Osteoblast (primary cell): Measurements from ENCODE around the gene KLK10. TPM values are rescaled to one million over a fixed set of nuclear protein-coding genes. Genes with fewer than 3 reads are reported as not detected.
A peak's percentile ranks its signal among the peaks of the same experiment; 100 is the strongest.

Experiments
- DNase-seq: peaks from one replicate; pipeline ENCODE4 v3.0.0; 2011; ENCODE audit warnings: low spot score, mixed read lengths; ENCODE audit not compliant: insufficient read length; ENCODE audit errors: missing footprints
- H2AFZ ChIP-seq: 2 replicates; pipeline ENCODE4 v1.6.0; 2011; ENCODE audit warnings: mild to moderate bottlenecking, low read length
- H3K27ac ChIP-seq: 2 replicates; pipeline ENCODE4 v1.5.1; 2011; ENCODE audit warnings: mild to moderate bottlenecking, low read depth, low read length, moderate library complexity
- H3K27me3 ChIP-seq: 2 replicates; pipeline ENCODE4 v1.6.0; 2012; ENCODE audit warnings: mild to moderate bottlenecking, control low read depth, inconsistent platforms, low read length, moderate library complexity; ENCODE audit not compliant: insufficient read depth
- H3K36me3 ChIP-seq: 2 replicates; pipeline ENCODE4 v1.5.1; 2011; ENCODE audit warnings: mild to moderate bottlenecking, low read length, control low read depth, moderate library complexity; ENCODE audit not compliant: insufficient read depth
- H3K4me1 ChIP-seq: 2 replicates; pipeline ENCODE4 v1.5.1; 2011; ENCODE audit warnings: mild to moderate bottlenecking, low read length, control low read depth, moderate library complexity; ENCODE audit not compliant: insufficient read depth
- H3K4me2 ChIP-seq: 2 replicates; pipeline ENCODE4 v1.6.0; 2011; ENCODE audit warnings: mild to moderate bottlenecking, low read length; ENCODE audit not compliant: insufficient read depth
- H3K4me3 ChIP-seq: fragments of 200-600 bp; sonication (generic); 3 replicates; pipeline ENCODE4 v1.5.1; 2012; ENCODE audit warnings: mild to moderate bottlenecking, low read length, inconsistent platforms; ENCODE audit not compliant: insufficient read depth
- H3K79me2 ChIP-seq: 2 replicates; pipeline ENCODE4 v1.6.0; 2012; ENCODE audit warnings: mild to moderate bottlenecking, low read length, control low read depth, inconsistent platforms; ENCODE audit not compliant: insufficient read depth
- H3K9me3 ChIP-seq: 2 replicates; pipeline ENCODE4 v1.5.1; 2011; ENCODE audit warnings: low read depth, low read length, control low read depth
- H4K20me1 ChIP-seq: 2 replicates; pipeline ENCODE4 v1.6.0; 2012; ENCODE audit warnings: mild to moderate bottlenecking, low read length, control low read depth; ENCODE audit not compliant: insufficient read depth
- total RNA-seq: library from RNA; depleted of rRNA; stranded (reverse); fragments of >200 nt; gene quantifications from 2 replicates; pipeline ENCODE4 v1.2.3, GENCODE V29; 2012
- TF ChIP-seq, protein P1 (sequence below): IDR thresholded peaks from 2 replicates; pipeline ENCODE4 v1.5.1; 2011; ENCODE audit warnings: mild to moderate bottlenecking, low read depth, low read length, moderate library complexity; ENCODE audit errors: extremely low read depth

Gene KLK10
- total RNA-seq, 1 donor: not detected

DNA sequence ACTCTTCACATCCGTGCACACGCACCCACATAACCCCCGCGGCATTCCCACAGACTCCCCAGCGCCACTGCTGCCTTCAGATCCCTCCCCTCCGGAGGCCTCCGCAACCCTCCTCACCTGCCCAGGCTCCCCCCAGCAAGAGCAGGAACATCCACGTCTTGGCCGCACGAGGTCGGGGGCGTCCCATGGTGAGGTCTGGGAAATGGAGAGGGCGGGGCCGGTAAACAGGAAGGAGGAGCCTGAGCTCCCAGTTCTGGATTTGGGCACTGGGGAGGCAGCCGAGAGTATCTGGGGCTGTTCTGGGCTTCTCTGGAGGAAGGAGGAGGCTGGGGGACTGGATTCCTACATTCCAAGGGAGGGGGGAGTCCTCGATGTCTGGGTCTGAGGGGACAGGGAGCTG lies 18.5 kb downstream of the KLK10 start:
- TF ChIP-seq, protein P1, sequence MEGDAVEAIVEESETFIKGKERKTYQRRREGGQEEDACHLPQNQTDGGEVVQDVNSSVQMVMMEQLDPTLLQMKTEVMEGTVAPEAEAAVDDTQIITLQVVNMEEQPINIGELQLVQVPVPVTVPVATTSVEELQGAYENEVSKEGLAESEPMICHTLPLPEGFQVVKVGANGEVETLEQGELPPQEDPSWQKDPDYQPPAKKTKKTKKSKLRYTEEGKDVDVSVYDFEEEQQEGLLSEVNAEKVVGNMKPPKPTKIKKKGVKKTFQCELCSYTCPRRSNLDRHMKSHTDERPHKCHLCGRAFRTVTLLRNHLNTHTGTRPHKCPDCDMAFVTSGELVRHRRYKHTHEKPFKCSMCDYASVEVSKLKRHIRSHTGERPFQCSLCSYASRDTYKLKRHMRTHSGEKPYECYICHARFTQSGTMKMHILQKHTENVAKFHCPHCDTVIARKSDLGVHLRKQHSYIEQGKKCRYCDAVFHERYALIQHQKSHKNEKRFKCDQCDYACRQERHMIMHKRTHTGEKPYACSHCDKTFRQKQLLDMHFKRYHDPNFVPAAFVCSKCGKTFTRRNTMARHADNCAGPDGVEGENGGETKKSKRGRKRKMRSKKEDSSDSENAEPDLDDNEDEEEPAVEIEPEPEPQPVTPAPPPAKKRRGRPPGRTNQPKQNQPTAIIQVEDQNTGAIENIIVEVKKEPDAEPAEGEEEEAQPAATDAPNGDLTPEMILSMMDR: no peak

DNA sequence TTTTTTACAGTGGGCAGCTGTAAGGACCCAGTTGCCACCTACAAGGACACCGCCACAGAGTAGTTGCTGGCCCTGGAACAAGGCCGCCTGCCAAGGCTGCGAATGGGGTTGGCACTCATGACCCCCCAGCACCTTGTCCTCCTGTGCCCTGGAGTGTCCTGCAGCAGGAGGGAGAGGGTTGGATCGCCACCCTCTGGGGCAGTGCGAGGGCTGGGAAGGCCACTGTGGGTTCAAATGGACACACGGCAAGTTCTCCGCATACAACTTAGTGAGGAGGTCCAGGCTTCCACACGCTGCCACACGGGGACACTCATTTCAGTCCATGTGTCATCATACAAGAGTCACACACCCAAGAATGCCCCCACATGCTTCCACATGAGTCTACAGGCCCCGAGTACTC lies 19.1 kb downstream of the KLK10 start:
- Histone ChIP-seq H3K36me3 (no peaks in the 10 kb centered on the region), H3K4me3 (no peak overlapping the region), H3K4me1 (no peaks in the 10 kb centered on the region), H2AFZ (no peak overlapping the region), H3K27me3 (no peaks in the 10 kb centered on the region), H3K27ac (no peak overlapping the region), H3K79me2 (no peaks in the 10 kb centered on the region), H4K20me1 (no peaks in the 10 kb centered on the region), H3K9me3 (no peaks in the 10 kb centered on the region), H3K4me2 (no peak overlapping the region)
- TF ChIP-seq, protein P1: no peak
- no peak for DNase-seq

More for the DNA sequence above, 18.5 kb downstream of the KLK10 start:
- Histone ChIP-seq H3K36me3 (no peaks in the 10 kb centered on the region), H3K4me2 (no peak overlapping the region), H2AFZ (no peak overlapping the region), H3K79me2 (no peaks in the 10 kb centered on the region), H3K4me1 (no peaks in the 10 kb centered on the region), H3K4me3 (no peak overlapping the region), H3K27me3 (no peaks in the 10 kb centered on the region), H3K27ac (no peak overlapping the region), H4K20me1 (no peaks in the 10 kb centered on the region), H3K9me3 (no peaks in the 10 kb centered on the region)
- DNase-seq: no peak

DNA sequence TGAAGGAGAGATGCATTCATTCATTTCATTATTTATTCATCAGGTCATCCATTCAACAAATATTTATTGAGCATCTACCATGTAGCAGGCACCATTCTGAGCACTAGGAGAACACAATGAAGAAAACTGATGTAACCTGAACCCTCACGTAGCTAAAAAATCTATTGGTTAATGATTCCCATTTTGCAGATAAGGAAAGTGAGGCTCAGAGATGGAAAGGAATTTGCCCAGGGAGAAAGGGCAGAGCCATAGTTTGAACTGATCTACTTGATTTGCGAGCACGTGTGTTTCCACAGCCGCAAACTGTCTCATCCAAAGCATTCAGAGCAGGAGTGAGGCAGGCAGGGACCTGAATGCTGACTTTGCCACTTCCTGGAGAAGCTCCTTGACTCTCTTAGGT lies 20.8 kb downstream of the KLK10 start:
- H3K79me2 ChIP-seq: no peaks in the 10 kb centered on the region
- no peaks in the 10 kb centered on the region for H4K20me1 ChIP-seq
- no peaks in the 10 kb centered on the region for H3K9me3 ChIP-seq
- no peak for DNase-seq
- no peaks in the 10 kb centered on the region for H3K4me1 ChIP-seq
- no peak overlapping the region for H2AFZ ChIP-seq
- no peak overlapping the region for H3K4me3 ChIP-seq
- no peak overlapping the region for H3K27ac ChIP-seq
- TF ChIP-seq, protein P1: no peak
- no peaks in the 10 kb centered on the region for H3K27me3 ChIP-seq
- no peak overlapping the region for H3K4me2 ChIP-seq
- H3K36me3 ChIP-seq: no peaks in the 10 kb centered on the region

DNA sequence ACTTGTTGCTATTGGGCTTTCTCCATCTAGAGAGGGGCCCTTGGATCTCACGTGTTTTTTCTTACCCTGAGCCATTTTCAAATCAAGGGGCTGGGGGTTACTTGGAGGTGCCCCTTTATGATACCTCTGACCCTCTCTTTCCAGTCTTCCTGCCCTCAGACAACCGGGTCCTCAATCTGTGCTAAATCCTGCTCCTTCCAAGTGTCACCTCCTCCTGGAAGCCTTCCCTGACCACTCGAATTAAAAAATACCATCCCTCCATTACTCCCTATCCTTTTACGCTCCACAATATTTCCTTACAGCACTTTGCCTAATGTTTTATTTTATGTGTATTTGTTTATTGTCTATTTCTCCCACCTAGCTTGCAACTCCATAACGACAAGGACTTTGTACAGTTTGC lies 21.4 kb downstream of the KLK10 start:
- H3K4me2 ChIP-seq: no peak overlapping the region
- no peaks in the 10 kb centered on the region for H3K27me3 ChIP-seq
- DNase-seq: peak; percentile 58
- H3K4me3 ChIP-seq: no peak overlapping the region
- H3K27ac ChIP-seq: no peak overlapping the region
- H3K9me3 ChIP-seq: no peaks in the 10 kb centered on the region
- no peaks in the 10 kb centered on the region for H4K20me1 ChIP-seq
- no peaks in the 10 kb centered on the region for H3K36me3 ChIP-seq
- H3K4me1 ChIP-seq: no peaks in the 10 kb centered on the region
- no peaks in the 10 kb centered on the region for H3K79me2 ChIP-seq
- H2AFZ ChIP-seq: no peak overlapping the region
- TF ChIP-seq, protein P1: no peak
